Stimulated activated CD8-positive, alpha-beta memory T cell treated with anti-CD3 and anti-CD28 coated beads, Interleukin-4, amount 100 ng/mL, for 24 hours (primary cell): Measurements from ENCODE around the gene CASP14.
"Not testable (repeated sequence)": the region's sequence is repeated elsewhere in the genome, so short reads cannot be mapped to it uniquely, and the experiment has no call there.

Experiments
- DNase-seq: peaks from one replicate; pipeline ENCODE4 v3.0.0-alpha.2; 2020; ENCODE audit warnings: low read depth

The CASP14 gene, protein sequence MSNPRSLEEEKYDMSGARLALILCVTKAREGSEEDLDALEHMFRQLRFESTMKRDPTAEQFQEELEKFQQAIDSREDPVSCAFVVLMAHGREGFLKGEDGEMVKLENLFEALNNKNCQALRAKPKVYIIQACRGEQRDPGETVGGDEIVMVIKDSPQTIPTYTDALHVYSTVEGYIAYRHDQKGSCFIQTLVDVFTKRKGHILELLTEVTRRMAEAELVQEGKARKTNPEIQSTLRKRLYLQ

DNA sequence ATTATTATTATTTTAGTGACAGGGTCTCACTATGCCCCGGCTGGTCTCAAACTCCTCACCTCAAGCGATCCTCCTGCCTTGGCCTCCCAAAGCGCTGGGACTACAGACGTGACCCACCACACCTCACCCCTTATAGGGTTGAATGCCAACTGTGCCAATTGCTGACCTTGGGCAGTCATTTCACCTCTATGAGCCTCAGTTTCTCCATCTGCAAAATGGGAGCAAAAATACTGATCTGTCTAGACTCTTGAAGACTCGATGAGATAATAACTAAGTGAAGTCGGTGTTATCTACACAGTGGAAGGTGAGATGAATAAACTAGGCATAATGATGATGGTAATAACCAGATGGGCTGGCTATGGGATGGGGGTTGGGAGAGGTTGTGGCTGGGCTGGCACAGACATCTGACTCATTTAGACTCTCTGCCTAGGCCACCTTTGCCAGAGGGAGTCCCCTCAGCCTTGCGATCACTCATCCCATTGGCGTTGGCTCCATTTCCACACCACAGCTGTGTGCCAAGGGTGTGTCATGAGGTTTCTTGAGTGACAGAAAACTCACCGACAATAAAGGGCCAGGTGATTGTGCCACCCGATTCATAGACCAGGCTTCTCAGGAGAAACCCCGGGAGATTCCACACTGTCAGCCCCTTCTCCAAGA is at the start of gene CASP14:
Gene CASP14, plus strand, starts transcription at position 596 of the 657 bp plus-strand sequence. CDS start 2,772 bp downstream, outside the sequence.
- no peak for DNase-seq

GRCh38 chr19:15008308-15008707 is 41.0 kb upstream of the CASP14 start:
- DNase-seq: no peak

DNA sequence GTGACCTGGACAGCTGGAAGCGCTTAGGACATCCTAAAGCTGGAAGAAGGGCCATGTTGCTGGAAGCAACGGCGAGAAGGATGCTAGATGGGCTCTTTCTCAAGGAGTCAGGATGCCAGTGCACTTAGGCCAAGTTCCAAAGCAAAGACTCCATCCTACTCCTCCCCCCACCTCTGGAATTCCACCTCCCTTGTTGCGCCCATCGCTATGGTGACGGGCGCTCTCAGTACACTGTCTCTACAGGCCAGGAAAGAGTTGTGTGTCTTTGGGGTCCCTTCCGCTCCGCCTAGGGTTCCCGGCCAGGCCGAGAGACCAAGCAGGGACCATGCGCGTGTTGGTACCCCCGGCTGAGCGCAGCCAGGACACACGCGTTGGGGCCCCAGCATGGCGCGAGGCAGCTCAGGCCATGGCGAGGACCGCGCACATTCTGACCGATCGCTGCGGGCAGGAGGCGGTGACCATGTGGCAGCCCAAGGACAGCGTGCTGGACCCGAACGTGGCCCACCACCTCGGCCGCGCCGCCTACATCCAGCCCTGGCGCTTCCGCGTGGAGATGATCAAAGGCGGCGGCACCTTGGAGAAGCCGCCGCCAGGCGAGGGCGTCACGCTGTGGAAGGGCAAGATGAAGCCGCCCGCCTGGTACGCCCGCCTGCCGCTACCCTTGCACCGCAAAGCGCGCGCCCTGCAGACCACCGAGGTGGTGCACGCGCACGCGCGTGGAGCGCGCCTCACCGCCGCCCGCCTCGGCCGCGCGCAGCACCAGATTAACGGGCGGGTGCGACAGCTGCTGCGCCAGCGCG is 38.6 kb upstream of the CASP14 start:
- DNase-seq: no peak

- DNase-seq: no peak
These were observed 34.7 kb upstream of the CASP14 start for GRCh38 chr19:15014579-15014978.

- no peak for DNase-seq
These were observed 33.2 kb upstream of the CASP14 start for GRCh38 chr19:15015946-15016542.

DNA sequence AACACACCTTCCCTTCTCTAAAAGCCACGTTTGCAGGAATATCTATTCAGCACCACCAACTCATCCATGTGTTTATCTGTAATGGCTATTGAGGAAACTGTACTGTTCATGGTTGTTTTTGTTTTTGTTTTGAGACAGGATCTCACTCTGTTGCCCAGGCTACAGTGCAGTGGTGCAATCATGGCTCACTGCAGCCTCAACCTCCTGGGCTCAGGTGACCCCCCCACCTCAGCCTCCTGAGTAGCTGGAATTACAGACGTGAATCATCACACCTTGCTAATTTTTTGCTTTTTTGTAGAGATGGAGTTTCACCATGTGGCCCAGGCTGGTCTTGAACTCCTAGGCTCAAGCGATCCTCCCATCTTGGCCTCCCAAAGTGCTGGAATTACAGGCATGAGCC is 30.4 kb upstream of the CASP14 start:
- not testable (repeated sequence) for DNase-seq

- no peak for DNase-seq
These were observed 27.8 kb upstream of the CASP14 start for GRCh38 chr19:15021286-15022007.

- DNase-seq: no peak
These were observed 26.5 kb upstream of the CASP14 start for GRCh38 chr19:15022752-15023151.

DNA sequence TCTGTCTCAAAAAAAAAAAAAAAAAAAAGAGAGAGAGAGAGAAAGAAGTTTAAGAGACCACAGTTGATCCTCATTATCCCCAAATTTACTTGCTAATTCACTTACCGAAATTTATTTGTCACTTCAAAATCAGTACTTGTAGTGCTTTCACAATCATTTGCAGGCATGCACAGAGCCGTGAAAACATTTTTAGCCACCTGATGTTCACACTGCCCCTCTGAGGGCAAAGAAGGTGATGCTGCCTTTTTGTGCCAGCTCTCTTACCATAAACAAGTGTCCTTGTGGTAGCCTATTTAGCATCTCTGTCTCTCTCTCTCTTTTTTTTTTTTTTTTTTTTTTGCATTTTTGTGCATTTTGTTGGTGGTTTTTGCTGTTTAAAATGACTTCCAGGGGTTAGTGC is 24.1 kb upstream of the CASP14 start:
- DNase-seq: no peak

DNA sequence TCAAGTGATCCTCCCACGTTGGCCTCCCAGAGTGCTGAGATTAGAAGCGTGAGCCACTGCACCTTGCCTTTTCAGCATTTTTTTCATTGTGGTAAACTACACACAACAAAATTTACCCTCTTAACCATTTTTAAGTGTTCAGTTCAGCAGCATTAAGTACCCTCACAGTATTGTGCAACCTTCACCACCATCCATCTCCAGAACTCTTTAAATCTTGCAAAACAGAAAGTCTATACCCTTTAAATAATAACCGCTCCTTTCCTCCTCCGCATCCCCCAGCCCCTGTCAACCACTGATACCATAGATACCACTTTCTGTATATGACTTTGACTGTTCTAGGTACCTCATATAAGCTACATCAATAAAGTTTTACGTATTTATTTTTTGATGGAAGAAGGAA is 20.8 kb upstream of the CASP14 start:
- no peak for DNase-seq

DNA sequence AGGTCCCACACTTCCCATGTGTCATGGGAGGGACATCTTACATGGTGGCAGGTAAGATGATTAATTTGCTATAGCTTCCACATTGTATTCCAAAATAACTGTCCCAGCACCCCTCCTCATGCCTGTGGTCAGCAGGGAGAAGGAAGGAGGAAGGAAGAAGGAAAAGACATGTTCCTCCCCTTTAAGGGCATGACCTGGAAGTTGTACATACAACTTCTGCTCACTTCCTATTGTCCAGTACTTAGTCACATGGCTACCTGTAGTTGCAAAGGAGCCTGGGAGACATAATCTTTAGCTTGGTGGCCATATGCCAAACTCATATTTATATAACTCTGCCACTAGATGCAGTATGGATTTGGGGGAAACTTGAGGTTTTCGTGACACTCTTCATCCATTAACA is 17.6 kb upstream of the CASP14 start:
- DNase-seq: no peak

DNA sequence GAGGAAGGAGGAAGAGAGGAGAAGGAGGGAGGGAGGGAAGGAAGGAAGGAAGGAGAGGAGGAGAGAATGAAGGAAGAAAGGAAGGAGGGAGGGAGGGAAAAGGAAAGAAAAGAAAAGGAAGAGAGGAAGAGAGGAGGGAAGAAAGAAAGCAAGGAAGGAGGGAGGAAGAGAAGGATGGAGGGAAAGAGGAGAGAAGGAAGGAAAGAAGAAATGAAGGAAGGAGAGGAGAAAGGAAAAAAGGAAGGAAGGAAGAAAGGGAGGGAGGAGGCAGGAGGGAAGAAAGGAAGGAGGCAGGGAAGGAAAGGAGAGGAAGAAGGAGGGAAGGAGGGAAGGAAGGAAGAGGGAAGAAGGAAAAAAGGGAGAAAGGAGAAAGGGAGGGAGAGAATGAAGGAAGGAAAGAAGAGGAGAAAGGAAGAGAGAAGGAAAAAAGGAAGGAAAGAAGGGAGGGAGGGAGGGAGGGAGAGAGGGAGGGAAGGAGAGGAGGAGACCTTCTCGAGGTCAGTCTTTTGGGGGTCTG is 13.4 kb upstream of the CASP14 start:
- DNase-seq: no peak

GRCh38 chr19:15037586-15037985 is 11.7 kb upstream of the CASP14 start:
- DNase-seq: no peak

DNA sequence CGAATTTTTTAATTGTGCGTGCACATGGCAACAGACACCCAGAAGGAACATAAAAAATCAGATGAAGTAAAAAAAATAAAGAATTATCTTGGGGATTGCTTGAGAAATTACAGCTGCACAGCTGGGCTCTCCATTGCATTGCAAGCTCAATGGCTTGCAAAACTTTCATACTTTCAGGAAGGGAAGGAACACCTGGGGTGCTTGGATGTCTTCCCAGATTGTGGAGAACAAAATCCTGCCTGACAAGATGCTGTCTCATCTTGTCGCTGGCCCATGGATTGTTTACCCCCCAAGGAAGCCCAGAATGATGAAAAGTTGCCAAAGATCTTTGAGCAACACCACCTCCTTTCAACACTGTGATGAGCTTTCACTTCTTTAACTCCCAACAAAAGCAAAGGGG is 11.0 kb upstream of the CASP14 start:
- no peak for DNase-seq

- DNase-seq: no peak
These were observed 7.3 kb upstream of the CASP14 start for GRCh38 chr19:15042003-15042402.

DNA sequence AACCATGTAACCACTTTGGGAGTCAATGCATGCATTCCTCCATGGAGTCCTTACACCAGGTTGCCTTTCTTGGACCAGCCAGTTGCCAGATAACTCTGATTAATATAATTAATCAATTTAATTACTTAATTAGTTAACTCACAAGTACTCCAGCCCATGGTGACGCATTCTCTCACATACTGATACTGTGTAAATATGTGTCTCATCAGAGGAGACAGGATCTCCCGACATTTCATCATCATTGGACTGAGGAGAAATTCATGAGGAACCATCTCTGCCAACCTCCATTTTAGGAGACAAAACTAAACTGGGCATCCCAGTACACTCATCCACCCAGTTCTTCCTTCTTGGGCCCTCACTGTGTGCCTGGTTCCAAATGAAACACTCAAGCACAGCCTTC is 6.5 kb upstream of the CASP14 start:
- no peak for DNase-seq

GRCh38 chr19:15045506-15045905 is 3.8 kb upstream of the CASP14 start:
- no peak for DNase-seq

DNA sequence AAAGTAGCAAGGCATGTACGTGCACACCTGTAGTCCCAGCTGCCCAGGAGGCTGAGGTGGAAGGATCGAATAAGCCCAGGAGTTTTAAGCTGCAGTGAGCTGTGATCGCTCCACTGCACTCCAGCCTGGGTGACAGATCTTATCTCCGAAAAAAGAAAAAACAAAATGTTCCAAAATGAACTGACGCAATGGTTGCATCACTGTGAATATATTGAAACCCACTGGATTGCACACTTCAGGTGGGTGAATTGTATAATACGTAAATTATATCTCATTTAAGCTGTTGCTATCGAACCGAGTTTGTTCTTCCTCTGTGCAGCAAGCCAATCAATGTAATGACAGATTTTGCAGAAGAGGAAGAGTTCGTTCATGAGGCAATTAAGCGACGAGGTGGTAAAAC is 1.6 kb upstream of the CASP14 start:
- DNase-seq: no peak

GRCh38 chr19:15048128-15048527 is 1.2 kb upstream of the CASP14 start:
- no peak for DNase-seq

DNA sequence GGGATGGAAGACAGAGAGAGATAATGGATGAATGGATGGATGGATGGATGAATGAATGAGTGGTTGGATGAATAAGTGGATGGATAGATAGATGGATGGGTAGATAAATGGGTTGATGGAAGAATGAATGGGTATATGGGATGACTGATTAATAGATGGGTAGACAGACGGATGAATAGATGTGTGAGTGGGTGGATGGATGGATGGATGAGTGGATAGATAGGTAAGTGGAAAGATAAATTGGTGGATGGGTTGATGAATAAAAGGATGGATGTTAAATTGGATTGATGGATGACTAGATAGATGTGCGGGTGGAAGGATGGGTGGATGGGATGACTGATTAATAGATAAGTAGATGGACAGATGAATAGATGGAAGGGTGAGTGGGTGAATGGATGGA is 1.4 kb downstream of the CASP14 start:
- no peak for DNase-seq

DNA sequence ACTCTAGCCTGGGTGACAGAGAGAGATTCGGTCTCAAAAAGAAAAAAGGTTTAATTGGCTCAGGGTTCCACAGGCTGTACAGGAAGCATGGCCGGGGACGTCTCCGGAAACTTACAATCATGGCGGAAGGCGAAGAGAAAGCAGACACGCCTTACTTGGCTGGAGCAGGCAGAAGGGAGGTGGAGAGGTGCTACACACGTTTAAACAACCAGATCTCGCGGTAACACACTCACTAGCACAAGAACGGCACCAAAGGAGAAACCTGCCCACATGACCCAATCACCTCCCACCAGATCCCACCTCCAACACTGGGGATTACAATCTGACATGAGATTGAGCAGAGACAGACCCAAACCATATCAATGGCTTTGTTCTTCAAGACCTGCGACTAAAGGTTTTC is 12.8 kb downstream of the CASP14 start:
- DNase-seq: no peak

DNA sequence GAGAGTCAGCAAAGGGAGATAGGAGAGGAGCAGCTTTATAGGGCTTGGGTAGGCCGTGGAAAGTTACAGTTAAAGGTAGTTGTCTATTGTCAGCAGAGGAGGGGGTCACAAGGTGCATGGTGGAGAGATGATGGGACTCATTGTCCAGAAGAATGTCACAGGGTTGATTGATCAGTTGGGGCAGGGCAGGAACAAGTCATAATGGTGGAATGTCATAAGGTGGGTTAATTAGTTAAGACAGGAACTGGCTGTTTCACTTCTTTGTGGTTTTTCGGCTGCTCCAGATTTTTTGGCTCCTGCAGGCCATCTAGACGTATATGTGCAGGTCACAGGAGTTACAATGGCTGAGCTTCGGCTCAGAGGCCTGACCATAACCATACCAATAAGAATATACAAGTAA is 21.1 kb downstream of the CASP14 start:
- DNase-seq: not testable (repeated sequence)
